ENCODE results near the gene KCNH6. TPM values are rescaled to one million over a fixed set of nuclear protein-coding genes. Genes with fewer than 3 reads are reported as not detected.
A peak's percentile ranks its signal among the peaks of the same experiment; 100 is the strongest.

Gene KCNH6
- total RNA-seq, 1 experiment from 2014 or later: 1.6 TPM

- H4K91ac ChIP-seq (ENCODE audit: insufficient read length, low read depth, low read length): no peak within 1 kb of the TSS
- Mint-ChIP-seq H3K9me3 (no peaks in the 10 kb centered on the region), H3K4me1 (peaks cover 19 to 30% of the 10 kb centered on the region in 2 experiments), H3K36me3 (ENCODE audit: insufficient read depth in 1 of 3, low read depth in 3 of 3) (no peaks in the 10 kb centered on the region), H3K4me3 (peak within 1 kb of the TSS; percentile 72 to 90), H3K27me3 (ENCODE audit: low read depth) (peaks cover 45% of the 10 kb centered on the region), H3K27ac (peak within 1 kb of the TSS in 1 of 3 experiments; percentile 29; a peak in 2 of 7 replicates)
- no peak within 1 kb of the TSS for H2BK12ac ChIP-seq (ENCODE audit: insufficient read length, low read depth, low read length)
- H2BK20ac ChIP-seq (ENCODE audit: low read depth, low read length, poor library complexity, severe bottlenecking): no peak within 1 kb of the TSS
- no peak within 1 kb of the TSS for H3K9ac ChIP-seq (ENCODE audit: extremely low read depth, insufficient read length, low read length)
- peak within 1 kb of the TSS; percentile 27 for H3K18ac ChIP-seq (ENCODE audit: insufficient read length, low read depth, low read length)
- H3K4me2 ChIP-seq (ENCODE audit: insufficient read depth, insufficient read length, low read length): peak within 1 kb of the TSS; percentile 63
- no peaks in the 10 kb centered on the region for H4K20me1 ChIP-seq (ENCODE audit: control insufficient read depth, insufficient read depth, insufficient read length)
- H4K5ac ChIP-seq (ENCODE audit: insufficient read length, low read depth, low read length): no peak within 1 kb of the TSS
- H3K23ac ChIP-seq (ENCODE audit: insufficient read length, low read depth, low read length): no peak within 1 kb of the TSS
- H3K14ac ChIP-seq (ENCODE audit: insufficient read depth, low read length): no peak within 1 kb of the TSS
- peaks cover 13% of the 10 kb centered on the region for H3K23me2 ChIP-seq (ENCODE audit: insufficient read length, low read depth, low read length, poor library complexity, severe bottlenecking)
- DNase-seq: peak; percentile 91
- H3K79me2 ChIP-seq (ENCODE audit: insufficient read depth, low read length): no peaks in the 10 kb centered on the region
- H3K27ac ChIP-seq (ENCODE audit: insufficient read length, low read depth, low read length): no peak within 1 kb of the TSS
- no peak for TF ChIP-seq CTCF (conservative IDR thresholded peaks at IDR 0.05)
- H2BK120ac ChIP-seq (ENCODE audit: low read depth, low read length, poor library complexity, severe bottlenecking): no peak within 1 kb of the TSS
- no peaks in the 10 kb centered on the region; the same call in 1 of the 2 replicates for H3K27me3 ChIP-seq (ENCODE audit: insufficient read depth, low read length)
- WGBS (ENCODE audit: extremely low coverage, insufficient read length, low lambda C conversion rate): no CpG with 5 or more reads among the region's 78 CpGs
- no peaks in the 10 kb centered on the region for H3K79me1 ChIP-seq (ENCODE audit: insufficient read depth, low read depth, low read length, poor library complexity, severe bottlenecking)
- H3K56ac ChIP-seq (ENCODE audit: insufficient read length, low read depth, low read length): no peak within 1 kb of the TSS
- H3K9me3 ChIP-seq (ENCODE audit: control insufficient read depth, low read depth, low read length): no peaks in the 10 kb centered on the region
- no peak within 1 kb of the TSS for H3K4ac ChIP-seq (ENCODE audit: low read depth, low read length)
- H2AFZ ChIP-seq (ENCODE audit: low read length): no peak within 1 kb of the TSS
- no peak within 1 kb of the TSS for H3T11ph ChIP-seq (ENCODE audit: low read length)
- no peaks in the 10 kb centered on the region; the same call in 1 of the 2 replicates for H3K4me1 ChIP-seq (ENCODE audit: insufficient read depth, low read length)
- H2BK15ac ChIP-seq (ENCODE audit: low read depth, low read length): no peak within 1 kb of the TSS
- no peak within 1 kb of the TSS for H2AK5ac ChIP-seq (ENCODE audit: insufficient read length, low read length)
- H2BK5ac ChIP-seq (ENCODE audit: insufficient read length, low read length): no peak within 1 kb of the TSS
- no peak within 1 kb of the TSS for H4K8ac ChIP-seq (replicated peaks; ENCODE audit: insufficient read length, low read depth, low read length)
These were observed 46.2 kb upstream of the KCNH6 start, which contains the start of gene ACE for GRCh38 chr17:63476854-63477479. Gene ACE (plus strand): TSS chr17:63477061. CDS start chr17:63477095, 34 bp downstream.

Data from H9 (cell line).